SIG-M5 treated with dmso at 0.1 percent for 504 hours (cell line): ENCODE results near the gene KRT33B.
"Not testable (repeated sequence)": the region's sequence is repeated elsewhere in the genome, so short reads cannot be mapped to it uniquely, and the experiment has no call there.

Experiments used
- DNase-seq: peaks from one replicate; lab custom pipeline; 2025; ENCODE audit not compliant: unreplicated experiment; lab: John Stamatoyannopoulos, UW

The KRT33B gene

DNA sequence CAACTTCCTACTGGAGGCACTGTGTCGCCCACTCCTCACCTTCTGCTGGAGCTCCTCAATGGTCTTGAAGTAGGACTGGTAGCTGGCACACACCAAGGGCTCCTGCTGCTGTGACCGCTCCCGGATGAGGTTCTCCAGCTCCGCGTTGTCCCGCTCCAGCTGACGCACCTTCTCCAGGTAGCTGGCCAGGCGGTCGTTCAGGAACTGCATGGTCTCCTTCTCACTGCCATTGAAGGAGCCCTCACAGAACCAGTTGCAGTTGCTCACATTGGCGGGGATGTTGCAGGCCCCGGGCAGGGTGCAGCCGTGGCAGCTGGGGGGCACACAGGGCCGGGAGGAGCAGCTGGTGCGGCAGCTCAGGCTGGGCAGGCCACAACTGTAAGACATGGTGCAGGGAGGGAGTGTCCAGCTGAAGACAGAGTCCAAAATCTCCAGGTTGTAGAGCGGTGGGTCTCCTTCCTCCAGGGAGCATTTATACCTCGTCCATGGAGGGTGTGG, 19.2 kb downstream of the KRT33B start, which contains the start of gene KRT33A:
Gene KRT33A (minus strand): TSS at position 448 of the 498 bp plus-strand sequence. CDS start 61 bp downstream, at position 387.
- not testable (repeated sequence) for DNase-seq

GRCh38 chr17:41347869-41348760, 21.5 kb downstream of the KRT33B start:
- no peak for DNase-seq

DNA sequence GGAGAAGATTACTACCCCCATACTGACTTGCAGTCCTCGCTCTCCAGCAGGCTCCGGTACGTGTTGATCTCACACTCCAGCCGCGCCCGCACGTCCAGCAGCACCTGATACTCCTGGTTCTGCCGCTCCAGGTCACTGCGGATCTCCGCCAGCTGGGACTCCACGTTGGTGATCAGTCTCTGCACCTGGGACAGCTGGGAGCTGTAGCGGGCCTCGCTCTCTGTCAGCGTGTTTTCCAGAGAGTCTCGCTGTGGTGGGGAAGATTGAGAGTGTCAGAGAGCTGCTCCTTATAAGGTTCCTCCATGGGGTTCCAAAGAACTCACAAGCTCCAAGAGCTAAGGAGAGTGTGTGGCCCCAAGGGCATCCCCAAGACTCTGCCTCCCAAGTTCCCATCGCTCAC, 23.2 kb downstream of the KRT33B start:
- not testable (repeated sequence) for DNase-seq

GRCh38 chr17:41345992-41346391, 23.6 kb downstream of the KRT33B start:
- DNase-seq = no peak

DNA sequence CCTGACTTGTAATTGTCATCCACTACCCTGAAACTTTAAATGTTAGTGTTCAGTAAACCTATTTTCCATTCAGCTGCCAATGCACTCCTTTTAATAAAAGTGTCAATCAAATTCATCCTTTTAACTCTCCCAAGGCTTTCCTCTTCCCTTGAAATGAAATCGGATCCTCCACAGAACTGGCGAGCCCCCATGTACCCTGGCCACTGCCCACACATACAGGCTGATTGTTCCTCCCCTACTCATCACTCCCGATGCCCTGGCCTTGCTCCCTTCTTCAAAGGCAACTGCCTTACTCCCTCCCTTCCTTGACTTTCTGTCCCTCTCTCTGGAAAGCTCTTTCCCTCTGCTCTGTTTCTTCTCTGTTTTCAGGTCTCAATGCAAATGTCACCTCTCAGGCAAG, 26.6 kb downstream of the KRT33B start:
- no peak for DNase-seq

DNA sequence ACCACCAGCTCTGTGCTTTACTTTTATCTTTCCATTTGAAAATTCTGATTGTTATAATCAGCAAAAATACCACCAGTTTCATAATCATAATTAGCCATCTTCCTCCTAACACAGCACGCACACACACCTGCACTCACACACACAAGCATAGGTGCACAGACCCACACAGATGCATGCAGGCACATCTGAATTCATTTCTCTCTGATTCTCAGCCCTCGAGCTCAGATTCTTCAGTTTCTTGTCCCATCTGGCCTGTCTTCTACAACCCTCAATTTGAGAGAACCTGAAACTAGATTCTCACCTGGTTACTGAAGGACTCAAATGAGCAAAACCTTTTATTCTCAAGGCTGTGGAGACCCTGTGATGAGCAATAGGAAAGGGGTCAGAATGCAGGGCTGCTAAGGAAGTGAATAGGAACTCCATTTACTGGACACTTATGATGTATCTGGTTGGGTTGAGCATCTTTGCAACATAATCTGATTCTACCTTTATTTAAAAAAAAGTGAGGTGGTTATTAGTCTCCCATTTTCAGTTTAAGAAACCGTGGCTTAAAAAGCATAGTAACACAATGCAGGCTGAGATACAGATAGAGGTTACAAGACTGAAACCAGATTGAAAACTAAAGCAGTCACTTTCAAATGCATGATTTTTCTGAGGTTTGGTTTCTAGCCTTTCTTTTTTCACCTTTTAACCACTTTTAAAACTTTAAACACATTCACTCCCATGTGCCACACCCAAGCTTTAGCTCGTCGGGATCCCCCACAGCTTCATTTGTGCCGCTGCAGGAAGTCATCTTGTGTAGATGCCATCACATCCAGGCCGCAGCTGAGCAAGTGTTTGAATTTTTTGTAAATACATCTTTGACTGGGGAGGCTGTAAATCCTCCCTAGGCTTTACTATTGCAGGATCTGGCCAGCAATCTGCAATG, 28.4 kb downstream of the KRT33B start:
- DNase-seq = no peak

DNA sequence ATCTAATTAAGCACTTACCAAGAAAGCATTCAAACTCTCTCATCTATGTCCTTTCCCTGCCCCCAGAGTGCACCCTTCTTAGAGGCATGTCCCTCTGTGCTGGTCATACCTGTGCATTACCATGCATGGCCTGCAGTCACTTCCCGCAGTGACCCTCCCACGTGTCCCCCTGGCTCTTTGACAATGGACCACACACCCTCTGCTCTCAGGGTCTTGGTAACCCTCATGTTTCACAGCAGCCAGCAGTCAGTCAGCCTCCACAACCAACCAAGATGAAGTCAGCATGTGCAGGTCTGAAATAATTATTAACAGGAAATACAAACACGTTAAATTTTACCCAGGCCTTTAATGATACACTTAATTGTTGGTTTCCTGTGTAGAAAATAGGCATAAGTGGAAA, 29.1 kb downstream of the KRT33B start:
- DNase-seq = no peak

GRCh38 chr17:41339571-41340172, 29.9 kb downstream of the KRT33B start:
- no peak for DNase-seq

- DNase-seq = no peak
Measured at GRCh38 chr17:41338961-41339485, 30.6 kb downstream of the KRT33B start.

DNA sequence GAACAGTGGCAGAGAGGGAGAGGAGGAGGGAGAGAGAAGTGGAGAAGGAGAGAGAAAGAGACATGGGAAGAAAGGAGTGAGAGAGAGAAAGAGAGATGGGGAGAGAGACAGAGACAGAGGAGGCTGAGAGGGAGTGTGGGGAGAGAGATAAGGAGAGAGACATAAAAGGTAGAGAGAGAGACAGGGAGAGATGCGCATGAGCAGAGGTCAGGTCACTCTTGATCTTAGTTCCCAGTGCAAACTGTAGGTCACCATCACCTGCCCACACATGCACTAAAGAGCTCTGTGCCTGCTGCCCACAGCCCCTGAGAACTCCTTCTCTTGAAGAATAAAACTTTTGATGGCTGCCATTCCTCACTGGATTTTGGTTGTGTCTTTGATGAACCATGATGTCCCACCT, 33.9 kb downstream of the KRT33B start:
- no peak for DNase-seq

- DNase-seq = no peak
Measured at GRCh38 chr17:41334385-41335305, 35.0 kb downstream of the KRT33B start.

DNA sequence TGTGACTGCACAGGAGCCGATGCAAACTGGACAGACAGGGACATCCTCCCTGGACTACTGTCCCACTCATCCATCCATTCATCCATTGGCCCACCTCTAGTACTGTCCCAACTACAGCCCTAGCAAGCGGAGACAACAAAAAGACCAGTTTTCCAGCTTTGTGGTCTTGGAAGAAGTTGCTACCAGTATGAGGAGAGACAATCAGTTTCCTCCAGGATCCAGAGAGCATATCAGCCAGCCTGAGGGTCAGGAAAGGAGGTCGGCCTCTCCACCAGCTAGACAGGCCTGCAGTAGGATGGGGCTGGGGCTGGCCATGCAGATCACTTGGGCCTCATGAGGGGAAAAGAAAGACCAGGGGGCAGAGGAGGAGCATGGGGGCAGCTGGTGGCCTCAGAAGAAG, 35.8 kb downstream of the KRT33B start:
- DNase-seq = no peak

- no peak for DNase-seq
Measured at GRCh38 chr17:41333098-41333497, 36.5 kb downstream of the KRT33B start.

GRCh38 chr17:41332239-41332638, 37.4 kb downstream of the KRT33B start:
- DNase-seq = no peak

GRCh38 chr17:41331606-41332005, 38.0 kb downstream of the KRT33B start:
- DNase-seq = no peak

GRCh38 chr17:41329279-41329948, 40.2 kb downstream of the KRT33B start:
- DNase-seq = no peak

GRCh38 chr17:41328207-41328606, 41.4 kb downstream of the KRT33B start:
- DNase-seq = no peak

- DNase-seq = no peak
Measured at GRCh38 chr17:41327411-41328120, 42.0 kb downstream of the KRT33B start.
